Suprapubic skin (tissue), 3 donors: ENCODE data around the gene RBL2.

Experiments
- CTCF ChIP-seq, 2 donors: fragments of 200-600 bp in 1 of 2; fragments of 450-650 bp in 1 of 2; sonication (generic) in 1 of 2; IDR thresholded peaks; one replicate each; pipeline ENCODE4 v1.5.1; 2016 to 2019; ENCODE audit warnings: antibody characterized with exemption in 2 of 2, mild to moderate bottlenecking in 1 of 2, moderate library complexity in 1 of 2
- EP300 ChIP-seq: sonication (generic); formaldehyde crosslinking; IDR thresholded peaks from one replicate; pipeline ENCODE4 v1.6.1; 2017; ENCODE audit warnings: antibody characterized with exemption
- POLR2A ChIP-seq, 2 donors: fragments of 450-650 bp; IDR thresholded peaks; one replicate each; pipeline ENCODE4 v1.6.1; 2017; ENCODE audit warnings: antibody characterized with exemption in 2 of 2, mild to moderate bottlenecking in 2 of 2, moderate library complexity in 2 of 2

- TF ChIP-seq CTCF (IDR thresholded peaks at IDR 0.05) (no peak), POLR2A (IDR thresholded peaks at IDR 0.05) (no peak), EP300 (no peak)
Measured at GRCh38 chr16:53484542-53484941, 50.3 kb downstream of the RBL2 start.
